OCI-LY7 (cell line): ENCODE measurements around the gene SH3PXD2A. TPM values are rescaled to one million over a fixed set of nuclear protein-coding genes. Genes with fewer than 3 reads are reported as not detected.
"Not testable (repeated sequence)": the region's sequence is repeated elsewhere in the genome, so short reads cannot be mapped to it uniquely, and the experiment has no call there.

Experiments
- BruUV-seq: library from RNA; stranded (reverse); fragments of 400-500 nt; replicated peaks from 2 replicates; lab custom pipeline; 2021; lab: Mats Ljungman, UMichigan
- CTCF ChIA-PET: fragments of 300-600 bp; sonication (Branson Sonifier 250); formaldehyde crosslinking; loops from one replicate; lab custom pipeline; 2022; ENCODE audit warnings: antibody characterized with exemption; ENCODE audit not compliant: unreplicated experiment; lab: Charles Lee
- POLR2A ChIA-PET: fragments of 300-600 bp; sonication (Branson Sonifier 250); formaldehyde crosslinking; loops from one replicate; lab custom pipeline; 2022; ENCODE audit warnings: antibody characterized with exemption; lab: Charles Lee
- DNase-seq: peaks from one replicate; pipeline ENCODE4 v3.0.0-alpha.2; 2015; ENCODE audit warnings: low spot score
- H2AFZ ChIP-seq: fragments of 200-600 bp; sonication (generic), shearing (Covaris generic); 2 replicates; pipeline ENCODE4 v1.6.1; 2014; ENCODE audit warnings: mild to moderate bottlenecking, antibody characterized with exemption, low read length, moderate library complexity
- H3K27ac ChIP-seq: fragments of 200-600 bp; sonication (generic); 2 replicates; pipeline ENCODE4 v1.5.1; 2014; ENCODE audit warnings: mixed run types, low read depth, mild to moderate bottlenecking, moderate library complexity, low read length, inconsistent platforms; ENCODE audit not compliant: poor library complexity, severe bottlenecking
- H3K36me3 ChIP-seq: fragments of 200-600 bp; sonication (generic); 2 replicates; pipeline ENCODE4 v1.6.1; 2014; ENCODE audit warnings: mild to moderate bottlenecking, antibody characterized with exemption, low read length, moderate library complexity, mixed read lengths; ENCODE audit not compliant: insufficient read depth
- H3K4me1 ChIP-seq: fragments of 200-600 bp; sonication (generic); 2 replicates; pipeline ENCODE4 v1.5.1; 2014; ENCODE audit warnings: mild to moderate bottlenecking, low read length; ENCODE audit not compliant: insufficient read depth, poor library complexity, severe bottlenecking
- H3K4me2 ChIP-seq: fragments of 200-600 bp; sonication (generic); 2 replicates; pipeline ENCODE4 v1.6.1; 2014; ENCODE audit warnings: mild to moderate bottlenecking, low read length
- H3K4me3 ChIP-seq: fragments of 200-600 bp; sonication (generic); 2 replicates; pipeline ENCODE4 v1.5.1; 2014; ENCODE audit warnings: mild to moderate bottlenecking, low read depth, low read length; ENCODE audit not compliant: poor library complexity, severe bottlenecking
- H3K79me2 ChIP-seq: fragments of 200-600 bp; sonication (generic); 2 replicates; pipeline ENCODE4 v1.6.1; 2016; ENCODE audit warnings: low read depth, mild to moderate bottlenecking, low read length, moderate library complexity, mixed read lengths; ENCODE audit not compliant: insufficient read depth
- H3K9me2 ChIP-seq: fragments of 200-600 bp; sonication (generic); 2 replicates; pipeline ENCODE4 v1.6.1; 2016; ENCODE audit warnings: mild to moderate bottlenecking, low read length, mixed read lengths; ENCODE audit not compliant: insufficient read depth
- H3K9me3 ChIP-seq: fragments of 200-600 bp; sonication (generic); 2 replicates; pipeline ENCODE4 v1.6.1; 2014; ENCODE audit warnings: mild to moderate bottlenecking, mixed run types, low read length, mixed read lengths
- H4K20me1 ChIP-seq: fragments of 200-600 bp; sonication (generic); 2 replicates; pipeline ENCODE4 v1.6.1; 2014; ENCODE audit warnings: mild to moderate bottlenecking, antibody characterized with exemption, low read length, moderate library complexity, mixed read lengths; ENCODE audit not compliant: insufficient read depth
- EZH2phosphoT487 ChIP-seq: fragments of 200-600 bp; sonication (generic); IDR thresholded peaks from 2 replicates; pipeline ENCODE4 v1.6.1; 2018; ENCODE audit warnings: low read depth, borderline replicate concordance, mild to moderate bottlenecking, mixed run types, antibody characterized with exemption, low read length, moderate library complexity, mixed read lengths
- intact Hi-C: fragments of 100-400 bp; cut with micrococcal nuclease; formaldehyde crosslinking; loops from one replicate; pipeline ENCODE4 v1.10.0; 2022; ENCODE audit not compliant: unreplicated experiment
- total RNA-seq, 2 experiments: library from RNA; depleted of rRNA in 1 of 2; stranded (reverse); fragments of >200 nt in 1 of 2; shearing (Covaris generic) in 1 of 2; gene quantifications; 2 replicates each; pipeline ENCODE4 v1.2.3, GENCODE V29; 2014 to 2022
- TF ChIP-seq, protein P1 (sequence below): fragments of 200-600 bp; sonication (generic); conservative IDR thresholded peaks from 2 replicates; pipeline ENCODE4 v1.5.1; 2014; ENCODE audit warnings: mild to moderate bottlenecking, antibody characterized with exemption, low read length, moderate library complexity, mixed read lengths

SH3PXD2A gene
- total RNA-seq, 2 experiments from 2014 or later: 0.85 to 5.9 TPM

- no TSS peak for BruUV-seq
- Histone ChIP-seq H3K9me3 (no peaks in the 10 kb centered on the region), H3K4me2 (no peak overlapping the region), H3K79me2 (no peaks in the 10 kb centered on the region), H3K4me1 (no peaks in the 10 kb centered on the region), H4K20me1 (no peaks in the 10 kb centered on the region), H3K36me3 (no peaks in the 10 kb centered on the region), H3K4me3 (no peak overlapping the region), H2AFZ (no peak overlapping the region), H3K9me2 (no peaks in the 10 kb centered on the region), H3K27ac (no peak overlapping the region)
- POLR2A ChIA-PET: no interaction called here
- intact Hi-C loops: no loop called here
- CTCF ChIA-PET: no interaction called here
- TF ChIP-seq, protein P1, sequence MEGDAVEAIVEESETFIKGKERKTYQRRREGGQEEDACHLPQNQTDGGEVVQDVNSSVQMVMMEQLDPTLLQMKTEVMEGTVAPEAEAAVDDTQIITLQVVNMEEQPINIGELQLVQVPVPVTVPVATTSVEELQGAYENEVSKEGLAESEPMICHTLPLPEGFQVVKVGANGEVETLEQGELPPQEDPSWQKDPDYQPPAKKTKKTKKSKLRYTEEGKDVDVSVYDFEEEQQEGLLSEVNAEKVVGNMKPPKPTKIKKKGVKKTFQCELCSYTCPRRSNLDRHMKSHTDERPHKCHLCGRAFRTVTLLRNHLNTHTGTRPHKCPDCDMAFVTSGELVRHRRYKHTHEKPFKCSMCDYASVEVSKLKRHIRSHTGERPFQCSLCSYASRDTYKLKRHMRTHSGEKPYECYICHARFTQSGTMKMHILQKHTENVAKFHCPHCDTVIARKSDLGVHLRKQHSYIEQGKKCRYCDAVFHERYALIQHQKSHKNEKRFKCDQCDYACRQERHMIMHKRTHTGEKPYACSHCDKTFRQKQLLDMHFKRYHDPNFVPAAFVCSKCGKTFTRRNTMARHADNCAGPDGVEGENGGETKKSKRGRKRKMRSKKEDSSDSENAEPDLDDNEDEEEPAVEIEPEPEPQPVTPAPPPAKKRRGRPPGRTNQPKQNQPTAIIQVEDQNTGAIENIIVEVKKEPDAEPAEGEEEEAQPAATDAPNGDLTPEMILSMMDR: peak; percentile 70
- no peak for TF ChIP-seq EZH2phosphoT487
- no peak for DNase-seq
Observed at GRCh38 chr10:103778358-103779139, 76.8 kb downstream of the SH3PXD2A start.

DNA sequence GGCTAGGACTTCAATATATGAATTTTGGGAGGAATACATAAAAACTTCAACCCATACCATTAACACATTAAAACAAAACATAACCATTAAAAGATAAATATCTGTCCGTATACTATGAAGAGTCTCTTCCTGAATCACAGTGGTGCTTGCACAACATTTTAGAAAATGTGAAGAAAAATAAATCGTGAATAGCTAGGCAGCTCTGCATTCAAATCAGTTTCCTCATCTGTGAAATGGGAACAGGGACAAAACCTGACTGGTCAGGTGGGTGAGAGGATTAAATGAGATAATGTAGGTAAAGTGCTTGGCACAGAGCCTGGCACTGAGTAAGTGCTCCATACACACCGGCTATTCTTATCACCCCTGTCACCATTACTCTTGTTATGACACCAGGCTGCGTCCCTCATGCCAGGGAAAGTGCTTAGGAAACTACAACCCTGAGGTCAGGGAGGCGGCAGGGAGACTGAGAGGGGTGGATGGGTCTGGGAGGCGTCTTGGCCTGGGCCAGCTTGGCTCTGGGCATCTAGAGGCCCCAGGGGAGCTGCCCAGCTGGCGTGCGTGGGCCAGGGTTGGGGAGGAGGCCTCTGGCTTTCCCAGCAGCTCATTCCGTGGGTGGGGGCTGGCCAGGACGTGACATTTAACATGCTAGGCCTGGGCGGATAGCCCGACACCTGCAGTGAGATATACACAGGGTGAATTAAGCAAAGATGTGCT, 78.3 kb downstream of the SH3PXD2A start:
- H3K4me3 ChIP-seq: no peak overlapping the region
- intact Hi-C loops: no loop called here
- H3K9me3 ChIP-seq: no peaks in the 10 kb centered on the region
- H4K20me1 ChIP-seq: no peaks in the 10 kb centered on the region
- no peak overlapping the region for H3K27ac ChIP-seq
- ChIA-PET CTCF (interaction anchor here (1.0 kb wide), 1 partner anchor 12 kb away, joined by 4 read pairs; no protein-coding TSS in a partner anchor), POLR2A (no interaction called here)
- H3K9me2 ChIP-seq: no peaks in the 10 kb centered on the region
- no peaks in the 10 kb centered on the region for H3K79me2 ChIP-seq
- DNase-seq: no peak
- TF ChIP-seq EZH2phosphoT487: no peak
- TF ChIP-seq, protein P1: no peak
- no peaks in the 10 kb centered on the region for H3K36me3 ChIP-seq
- H3K4me1 ChIP-seq: peaks cover 11% of the 10 kb centered on the region
- no peak overlapping the region for H3K4me2 ChIP-seq
- no peak overlapping the region for H2AFZ ChIP-seq
- no TSS peak for BruUV-seq

DNA sequence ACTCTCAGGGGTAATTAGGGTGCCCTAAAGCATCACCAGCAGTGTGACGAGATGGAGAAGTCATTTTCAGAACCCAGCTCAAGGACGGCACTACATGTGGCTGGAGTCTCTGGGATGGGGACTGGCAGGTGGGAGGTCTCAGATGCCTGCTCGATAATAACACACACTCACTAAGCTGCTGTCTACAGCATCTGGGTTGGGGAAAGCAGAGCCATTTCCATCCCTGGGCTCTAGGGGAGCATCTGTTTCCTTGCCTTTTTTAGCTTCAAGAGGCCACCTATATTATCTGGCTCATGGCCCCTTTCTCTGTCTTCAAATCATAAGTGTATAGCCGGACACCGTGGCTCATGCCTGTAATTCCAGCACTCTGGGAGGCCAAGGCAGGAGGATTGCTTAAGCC, 79.6 kb downstream of the SH3PXD2A start:
- ChIA-PET CTCF (no interaction called here), POLR2A (interaction anchor here (0.9 kb wide), 1 partner anchor 9 kb away, joined by 3 read pairs; no protein-coding TSS in a partner anchor)
- H3K4me2 ChIP-seq: no peak overlapping the region
- H3K4me3 ChIP-seq: no peak overlapping the region
- BruUV-seq: no TSS peak
- H3K27ac ChIP-seq: no peak overlapping the region
- peaks cover 16% of the 10 kb centered on the region for H3K4me1 ChIP-seq
- H3K79me2 ChIP-seq: no peaks in the 10 kb centered on the region
- intact Hi-C loops: no loop called here
- no peak for DNase-seq
- no peaks in the 10 kb centered on the region for H4K20me1 ChIP-seq
- TF ChIP-seq, protein P1: no peak
- no peak for TF ChIP-seq EZH2phosphoT487
- no peak overlapping the region for H2AFZ ChIP-seq
- no peaks in the 10 kb centered on the region for H3K36me3 ChIP-seq
- no peaks in the 10 kb centered on the region for H3K9me2 ChIP-seq
- H3K9me3 ChIP-seq: no peaks in the 10 kb centered on the region

- POLR2A ChIA-PET: interaction anchor here (0.6 to 1.0 kb wide), 2 partner anchors 16 to 484 kb away, joined by 3 to 4 read pairs; no protein-coding TSS in a partner anchor
- intact Hi-C loops: loop anchor here (5.0 kb wide), 1 partner anchor 61 kb away; no protein-coding TSS in a partner anchor
- peak overlapping the region; percentile 87 for H2AFZ ChIP-seq
Observed at GRCh38 chr10:103772846-103773245, 82.5 kb downstream of the SH3PXD2A start.

More at GRCh38 chr10:103772846-103773245, 82.5 kb downstream of the SH3PXD2A start:
- peak overlapping the region; percentile 58 for H3K4me3 ChIP-seq
- H3K27ac ChIP-seq, H3K36me3 ChIP-seq, H4K20me1 ChIP-seq, DNase-seq, H3K9me3 ChIP-seq, CTCF ChIA-PET, H3K79me2 ChIP-seq, BruUV-seq, H3K9me2 ChIP-seq: not testable (repeated sequence)
- H3K4me2 ChIP-seq: peak overlapping the region; percentile 72
- peaks cover 33% of the 10 kb centered on the region for H3K4me1 ChIP-seq
